ENCODE measurements around the gene PLEK2. TPM values are rescaled to one million over a fixed set of nuclear protein-coding genes. Genes with fewer than 3 reads are reported as not detected.
"Not testable (repeated sequence)": the region's sequence is repeated elsewhere in the genome, so short reads cannot be mapped to it uniquely, and the experiment has no call there.

PLEK2 gene
- 2.2 TPM in 1 of 2 replicates, not detected in the other for total RNA-seq (2014; rRNA removed; shearing (Covaris generic); ENCODE audit: low replicate concordance)

GRCh38 chr14:67411820-67412421, at the start of gene PLEK2:
PLEK2 (minus strand) TSS chr14:67412165; CDS start chr14:67412059, 106 bp downstream.
- no peaks in the 10 kb centered on the region for H3K36me3 ChIP-seq
- no peak within 1 kb of the TSS for H3K4me3 ChIP-seq
- H3K9me3 ChIP-seq = no peaks in the 10 kb centered on the region
- no peaks in the 10 kb centered on the region for H3K27me3 ChIP-seq
- DNase-seq = peak; percentile 30

- no peak for DNase-seq
- no peaks in the 10 kb centered on the region for H3K9me3 ChIP-seq
- no peaks in the 10 kb centered on the region for H3K27me3 ChIP-seq
- H3K4me3 ChIP-seq = no peak overlapping the region
- no peaks in the 10 kb centered on the region for H3K36me3 ChIP-seq
Measured at GRCh38 chr14:67461341-67461985, 49.5 kb upstream of the PLEK2 start.

- H3K9me3 ChIP-seq = no peaks in the 10 kb centered on the region
- no peak for DNase-seq
- no peaks in the 10 kb centered on the region for H3K27me3 ChIP-seq
- no peaks in the 10 kb centered on the region for H3K36me3 ChIP-seq
- no peak overlapping the region for H3K4me3 ChIP-seq
Measured at GRCh38 chr14:67459336-67459735, 47.4 kb upstream of the PLEK2 start.

GRCh38 chr14:67457782-67458181, 45.8 kb upstream of the PLEK2 start:
- H3K27me3 ChIP-seq = no peaks in the 10 kb centered on the region
- H3K36me3 ChIP-seq = no peaks in the 10 kb centered on the region
- H3K4me3 ChIP-seq = no peak overlapping the region
- no peaks in the 10 kb centered on the region for H3K9me3 ChIP-seq
- DNase-seq = no peak

- DNase-seq = no peak
- no peaks in the 10 kb centered on the region for H3K9me3 ChIP-seq
- no peak overlapping the region for H3K4me3 ChIP-seq
- no peaks in the 10 kb centered on the region for H3K36me3 ChIP-seq
- no peaks in the 10 kb centered on the region for H3K27me3 ChIP-seq
Measured at GRCh38 chr14:67456732-67457131, 44.8 kb upstream of the PLEK2 start.

GRCh38 chr14:67453575-67454300, 41.8 kb upstream of the PLEK2 start:
- no peak overlapping the region for H3K4me3 ChIP-seq
- H3K36me3 ChIP-seq = no peaks in the 10 kb centered on the region
- no peaks in the 10 kb centered on the region for H3K9me3 ChIP-seq
- DNase-seq = no peak
- no peaks in the 10 kb centered on the region for H3K27me3 ChIP-seq

- DNase-seq, H3K27me3 ChIP-seq, H3K9me3 ChIP-seq, H3K36me3 ChIP-seq, H3K4me3 ChIP-seq: not testable (repeated sequence)
Measured at GRCh38 chr14:67451667-67452066, 39.7 kb upstream of the PLEK2 start.

- Histone ChIP-seq H3K9me3 (no peaks in the 10 kb centered on the region), H3K36me3 (no peaks in the 10 kb centered on the region), H3K4me3 (no peak overlapping the region), H3K27me3 (no peaks in the 10 kb centered on the region)
- DNase-seq = no peak
Measured at GRCh38 chr14:67449096-67449495, 37.1 kb upstream of the PLEK2 start.

- H3K36me3 ChIP-seq = no peaks in the 10 kb centered on the region
- H3K9me3 ChIP-seq = no peaks in the 10 kb centered on the region
- no peaks in the 10 kb centered on the region for H3K27me3 ChIP-seq
- no peak overlapping the region for H3K4me3 ChIP-seq
- DNase-seq = no peak
Measured at GRCh38 chr14:67447033-67447381, 35.0 kb upstream of the PLEK2 start.

- Histone ChIP-seq H3K27me3 (no peaks in the 10 kb centered on the region), H3K4me3 (no peak overlapping the region), H3K36me3 (no peaks in the 10 kb centered on the region), H3K9me3 (no peaks in the 10 kb centered on the region)
- DNase-seq = peak; percentile 42
Measured at GRCh38 chr14:67446371-67447032, 34.5 kb upstream of the PLEK2 start.

- H3K9me3 ChIP-seq = no peaks in the 10 kb centered on the region
- no peaks in the 10 kb centered on the region for H3K27me3 ChIP-seq
- H3K36me3 ChIP-seq = no peaks in the 10 kb centered on the region
- no peak for DNase-seq
- no peak overlapping the region for H3K4me3 ChIP-seq
Measured at GRCh38 chr14:67444395-67444794, 32.4 kb upstream of the PLEK2 start.

GRCh38 chr14:67442139-67442906, 30.4 kb upstream of the PLEK2 start:
- no peak overlapping the region for H3K4me3 ChIP-seq
- no peaks in the 10 kb centered on the region for H3K27me3 ChIP-seq
- no peaks in the 10 kb centered on the region for H3K9me3 ChIP-seq
- no peak for DNase-seq
- H3K36me3 ChIP-seq = no peaks in the 10 kb centered on the region

- Histone ChIP-seq H3K27me3 (no peaks in the 10 kb centered on the region), H3K9me3 (no peaks in the 10 kb centered on the region), H3K36me3 (no peaks in the 10 kb centered on the region), H3K4me3 (no peak overlapping the region)
- DNase-seq = no peak
Measured at GRCh38 chr14:67441672-67442071, 29.7 kb upstream of the PLEK2 start.

GRCh38 chr14:67441256-67441655, 29.3 kb upstream of the PLEK2 start:
- no peaks in the 10 kb centered on the region for H3K27me3 ChIP-seq
- no peaks in the 10 kb centered on the region for H3K36me3 ChIP-seq
- DNase-seq = no peak
- no peaks in the 10 kb centered on the region for H3K9me3 ChIP-seq
- H3K4me3 ChIP-seq = no peak overlapping the region

- no peaks in the 10 kb centered on the region for H3K27me3 ChIP-seq
- H3K4me3 ChIP-seq = no peak overlapping the region
- no peaks in the 10 kb centered on the region for H3K36me3 ChIP-seq
- no peaks in the 10 kb centered on the region for H3K9me3 ChIP-seq
- no peak for DNase-seq
Measured at GRCh38 chr14:67440513-67440912, 28.5 kb upstream of the PLEK2 start.

GRCh38 chr14:67438969-67439368, 27.0 kb upstream of the PLEK2 start:
- H3K4me3 ChIP-seq = no peak overlapping the region
- no peaks in the 10 kb centered on the region for H3K36me3 ChIP-seq
- H3K27me3 ChIP-seq = no peaks in the 10 kb centered on the region
- no peaks in the 10 kb centered on the region for H3K9me3 ChIP-seq
- no peak for DNase-seq
